ENCODE data around the gene PXN.
"Not testable (repeated sequence)": the region's sequence is repeated elsewhere in the genome, so short reads cannot be mapped to it uniquely, and the experiment has no call there.

PXN gene

GRCh38 chr12:120211243-120211903 lies 54.2 kb downstream of the PXN start:
- POLR2A ChIA-PET = interaction anchor here (5.0 kb wide), 1 partner anchor 11 kb away, joined by 34 read pairs; the partner anchor contains the start of gene RPLP0
- TF ChIP-seq, protein P1, sequence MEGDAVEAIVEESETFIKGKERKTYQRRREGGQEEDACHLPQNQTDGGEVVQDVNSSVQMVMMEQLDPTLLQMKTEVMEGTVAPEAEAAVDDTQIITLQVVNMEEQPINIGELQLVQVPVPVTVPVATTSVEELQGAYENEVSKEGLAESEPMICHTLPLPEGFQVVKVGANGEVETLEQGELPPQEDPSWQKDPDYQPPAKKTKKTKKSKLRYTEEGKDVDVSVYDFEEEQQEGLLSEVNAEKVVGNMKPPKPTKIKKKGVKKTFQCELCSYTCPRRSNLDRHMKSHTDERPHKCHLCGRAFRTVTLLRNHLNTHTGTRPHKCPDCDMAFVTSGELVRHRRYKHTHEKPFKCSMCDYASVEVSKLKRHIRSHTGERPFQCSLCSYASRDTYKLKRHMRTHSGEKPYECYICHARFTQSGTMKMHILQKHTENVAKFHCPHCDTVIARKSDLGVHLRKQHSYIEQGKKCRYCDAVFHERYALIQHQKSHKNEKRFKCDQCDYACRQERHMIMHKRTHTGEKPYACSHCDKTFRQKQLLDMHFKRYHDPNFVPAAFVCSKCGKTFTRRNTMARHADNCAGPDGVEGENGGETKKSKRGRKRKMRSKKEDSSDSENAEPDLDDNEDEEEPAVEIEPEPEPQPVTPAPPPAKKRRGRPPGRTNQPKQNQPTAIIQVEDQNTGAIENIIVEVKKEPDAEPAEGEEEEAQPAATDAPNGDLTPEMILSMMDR (IDR thresholded peaks at IDR 0.05; ENCODE audit: insufficient read depth, low read length, missing control alignments) = no peak
- no peak overlapping the region for H3K4me3 ChIP-seq (ENCODE audit: low read depth, low read length)
- CTCF ChIA-PET = interaction anchor here (1.2 to 16.5 kb wide), 3 partner anchors 9 to 54 kb away, joined by 7 to 280 read pairs (median 43); partner anchors contain the start of genes PXN and RPLP0
- no peak for DNase-seq (ENCODE audit: low read depth, low spot score)

- no peak overlapping the region for H3K4me3 ChIP-seq (ENCODE audit: low read depth, low read length)
- TF ChIP-seq, protein P1 (IDR thresholded peaks at IDR 0.05; ENCODE audit: insufficient read depth, low read length, missing control alignments) = no peak
- ChIA-PET CTCF (interaction anchor here (1.2 to 16.5 kb wide), 4 partner anchors 8 to 56 kb away, joined by 4 to 280 read pairs (median 24); partner anchors contain the start of genes PXN and RPLP0), POLR2A (interaction anchor here (5.0 kb wide), 1 partner anchor 9 kb away, joined by 34 read pairs; the partner anchor contains the start of gene RPLP0)
- no peak for DNase-seq (ENCODE audit: low read depth, low spot score)
Measured at GRCh38 chr12:120209851-120210250, 55.7 kb downstream of the PXN start.

DNA sequence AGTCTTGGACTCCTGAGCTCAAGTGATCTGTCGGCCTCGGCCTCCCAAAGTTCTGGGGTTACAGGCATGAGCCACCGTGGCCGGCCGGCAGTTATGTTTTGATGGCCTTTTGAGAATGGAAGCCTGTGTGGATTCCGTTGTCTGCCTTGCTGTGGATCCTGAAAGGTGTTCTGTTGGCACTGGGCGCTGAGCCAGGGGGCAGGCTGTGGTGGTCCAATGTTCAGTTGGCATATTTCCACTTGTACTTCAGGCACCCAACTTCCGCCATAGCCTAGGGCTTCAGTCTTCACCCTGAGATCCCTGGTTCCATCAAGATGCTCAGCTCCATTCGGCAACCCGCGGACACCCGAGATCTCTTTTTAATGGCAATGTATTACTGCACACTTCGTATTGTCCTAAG lies 58.3 kb downstream of the PXN start:
- H3K4me3 ChIP-seq (ENCODE audit: low read depth, low read length) = no peak overlapping the region
- POLR2A ChIA-PET = no interaction called here
- DNase-seq (ENCODE audit: low read depth, low spot score) = no peak
- CTCF ChIA-PET = interaction anchor here (1.6 to 16.5 kb wide), 2 partner anchors 17 to 58 kb away, joined by 4 to 280 read pairs; partner anchors contain the start of gene PXN
- TF ChIP-seq, protein P1 (IDR thresholded peaks at IDR 0.05; ENCODE audit: insufficient read depth, low read length, missing control alignments) = no peak

DNA sequence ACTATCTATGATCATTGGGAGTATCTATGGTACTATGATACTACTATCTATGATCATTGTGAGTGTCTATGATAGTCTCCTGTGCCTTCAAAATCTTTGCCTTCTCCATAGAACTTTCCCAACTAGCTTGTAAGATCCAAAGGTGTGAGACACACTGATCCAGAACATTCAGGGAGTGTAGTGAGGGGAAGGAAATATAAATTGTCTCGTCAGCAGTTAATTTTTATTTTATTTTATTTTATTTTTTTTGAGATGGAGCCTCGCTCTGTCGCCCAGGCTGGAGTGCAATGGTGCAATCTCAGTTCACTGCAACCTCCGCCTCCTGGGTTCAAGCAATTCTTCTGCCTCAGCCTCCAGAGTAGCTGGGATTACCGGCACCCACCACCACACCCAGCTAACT lies 58.7 kb downstream of the PXN start:
- DNase-seq (ENCODE audit: low read depth, low spot score); POLR2A ChIA-PET: not testable (repeated sequence)
- CTCF ChIA-PET = interaction anchor here (1.6 to 16.5 kb wide), 2 partner anchors 18 to 59 kb away, joined by 4 to 280 read pairs; partner anchors contain the start of gene PXN

GRCh38 chr12:120206228-120206627 lies 59.3 kb downstream of the PXN start:
- ChIA-PET POLR2A (interaction anchor here (0.7 kb wide), 1 partner anchor 86 kb away, joined by 3 read pairs; no protein-coding TSS in a partner anchor), CTCF (interaction anchor here (1.6 to 16.5 kb wide), 2 partner anchors 18 to 59 kb away, joined by 4 to 280 read pairs; partner anchors contain the start of gene PXN)
- TF ChIP-seq, protein P1 (IDR thresholded peaks at IDR 0.05; ENCODE audit: insufficient read depth, low read length, missing control alignments) = no peak
- H3K4me3 ChIP-seq (ENCODE audit: low read depth, low read length) = no peak overlapping the region
- DNase-seq (ENCODE audit: low read depth, low spot score) = no peak

More for the DNA sequence above, 58.7 kb downstream of the PXN start:
- H3K4me3 ChIP-seq (ENCODE audit: low read depth, low read length) = not testable (repeated sequence)

GRCh38 chr12:120204171-120204570 lies 61.4 kb downstream of the PXN start:
- ChIA-PET CTCF (interaction anchor here (1.1 to 16.5 kb wide), 4 partner anchors 8 to 61 kb away, joined by 3 to 280 read pairs (median 24); partner anchors contain the start of gene PXN), POLR2A (interaction anchor here (1.0 kb wide), 2 partner anchors 8 to 17 kb away, joined by 3 to 4 read pairs; no protein-coding TSS in a partner anchor)
- TF ChIP-seq, protein P1 (IDR thresholded peaks at IDR 0.05; ENCODE audit: insufficient read depth, low read length, missing control alignments) = no peak
- DNase-seq (ENCODE audit: low read depth, low spot score) = no peak
- no peak overlapping the region for H3K4me3 ChIP-seq (ENCODE audit: low read depth, low read length)
